ENCODE measurements around the gene IL22RA2.
"Not testable (repeated sequence)": the region's sequence is repeated elsewhere in the genome, so short reads cannot be mapped to it uniquely, and the experiment has no call there.

The IL22RA2 gene

DNA sequence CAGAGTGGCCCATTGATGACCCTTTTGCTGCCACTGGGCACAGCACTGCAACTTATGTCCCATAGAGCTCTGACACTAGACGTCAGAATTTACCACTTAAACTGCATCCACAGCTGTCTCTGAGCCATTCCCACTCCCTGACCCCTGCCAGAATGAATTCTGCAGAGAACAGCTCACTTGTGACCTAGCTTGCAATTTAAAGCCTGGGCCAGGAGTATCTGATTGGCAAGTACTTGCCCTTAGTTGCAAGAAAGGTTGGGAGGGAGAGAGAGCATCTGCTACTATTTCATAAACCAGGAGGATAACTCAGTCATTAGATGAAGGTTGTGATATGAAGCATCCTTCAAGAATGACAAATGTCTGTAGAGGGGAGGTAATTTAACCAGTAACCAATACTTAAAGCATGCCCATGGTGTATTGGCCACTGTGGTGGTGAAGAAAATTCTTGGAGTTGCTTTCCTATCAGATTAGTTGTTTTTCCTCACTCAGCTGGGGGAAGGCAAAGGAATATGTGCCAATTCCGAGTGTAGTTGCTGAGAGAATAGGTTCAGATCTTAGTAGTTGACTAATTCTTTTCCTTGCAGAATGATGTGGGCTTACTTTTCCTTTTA is 46.5 kb downstream of the IL22RA2 start:
- FAIRE-seq = no peak

DNA sequence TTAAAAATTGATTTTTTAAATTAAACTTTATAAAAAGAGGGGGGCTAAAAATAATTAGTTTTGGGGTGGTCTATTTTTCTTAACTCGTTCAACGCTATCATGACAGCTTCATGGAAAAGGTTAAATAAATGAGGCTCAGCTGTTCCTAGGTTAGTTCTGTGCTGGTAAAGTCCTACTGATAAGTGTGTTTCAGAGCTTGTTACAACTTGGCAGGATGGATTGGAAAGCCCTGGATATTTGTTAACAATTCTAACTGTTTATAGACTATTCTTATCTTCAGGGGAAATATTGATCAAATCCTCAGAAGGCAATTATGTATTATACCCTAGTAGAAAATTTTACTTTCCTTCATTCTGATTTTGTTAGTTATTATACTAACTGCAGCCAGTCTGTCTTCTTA is 50.4 kb downstream of the IL22RA2 start:
- DNase-seq (ENCODE audit: low spot score) (no peak), FAIRE-seq (no peak)

More for the DNA sequence above, 46.5 kb downstream of the IL22RA2 start:
- DNase-seq (ENCODE audit: low spot score) = no peak

DNA sequence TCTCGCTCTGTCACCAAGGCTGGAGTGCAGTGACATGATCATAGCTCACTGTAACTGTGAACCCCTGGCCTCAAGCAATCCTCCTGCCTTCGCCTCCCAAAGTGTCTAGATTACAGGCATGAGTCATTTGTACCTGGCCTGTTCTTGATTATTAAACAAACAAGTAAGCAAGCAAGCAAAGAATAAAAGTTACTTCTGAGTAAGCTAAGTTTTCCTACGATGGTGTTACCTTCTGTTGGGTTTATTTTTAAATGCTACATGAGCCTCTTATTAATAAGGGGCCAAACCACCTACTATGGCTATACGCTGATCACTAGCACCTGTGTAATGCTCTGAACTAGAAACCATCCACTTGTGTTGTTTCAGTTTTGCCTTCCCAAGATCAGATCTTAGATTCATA is 50.8 kb downstream of the IL22RA2 start:
- no peak for FAIRE-seq
- DNase-seq (ENCODE audit: low spot score) = no peak

DNA sequence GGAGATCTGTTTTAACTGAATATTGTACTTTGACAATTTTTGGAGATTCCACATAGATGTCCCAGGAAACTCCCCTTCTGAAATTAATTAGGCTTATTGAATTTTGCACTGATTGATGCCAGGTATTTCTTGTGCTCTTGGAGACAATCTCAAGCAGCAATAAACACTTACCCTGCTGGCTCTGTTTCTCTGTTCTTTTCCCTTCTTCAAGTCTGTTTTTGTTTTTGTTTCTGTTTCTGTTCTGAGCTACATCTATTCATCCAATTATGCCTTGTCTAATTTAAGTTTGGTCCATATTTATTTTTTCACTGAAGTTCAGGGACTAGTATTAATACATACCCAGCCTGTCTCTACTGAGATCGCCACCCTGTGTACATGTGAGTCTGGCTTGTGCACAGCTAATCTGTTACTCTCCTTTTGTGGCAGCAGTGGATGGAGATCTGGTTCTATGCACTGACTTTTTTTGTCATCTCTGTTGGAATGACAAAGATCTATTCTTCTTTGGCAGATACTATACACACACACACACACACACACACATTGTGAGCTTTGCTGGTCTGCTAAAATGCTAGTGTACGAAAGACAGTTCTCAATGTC is 51.9 kb downstream of the IL22RA2 start:
- DNase-seq (ENCODE audit: low spot score) (no peak), FAIRE-seq (no peak)

DNA sequence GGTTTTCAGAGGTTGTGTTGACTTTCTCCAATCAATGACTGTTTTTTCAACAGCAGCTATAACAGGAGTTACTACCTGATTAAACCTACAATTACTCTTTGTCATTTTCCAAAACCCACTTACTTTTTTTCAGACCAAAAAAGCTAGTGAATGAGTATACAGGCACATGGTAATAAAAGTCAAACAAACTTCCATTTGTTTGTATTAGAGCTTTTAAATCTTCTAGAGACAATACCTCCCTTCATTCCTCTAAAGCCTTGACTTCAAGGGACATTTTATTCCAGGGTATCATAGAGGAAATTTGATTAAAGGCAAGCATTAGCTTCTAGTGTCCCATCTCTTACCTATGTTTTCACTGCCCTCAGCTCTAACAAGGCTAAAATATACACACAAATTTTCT is 52.7 kb downstream of the IL22RA2 start:
- FAIRE-seq = no peak
- no peak for DNase-seq (ENCODE audit: low spot score)

DNA sequence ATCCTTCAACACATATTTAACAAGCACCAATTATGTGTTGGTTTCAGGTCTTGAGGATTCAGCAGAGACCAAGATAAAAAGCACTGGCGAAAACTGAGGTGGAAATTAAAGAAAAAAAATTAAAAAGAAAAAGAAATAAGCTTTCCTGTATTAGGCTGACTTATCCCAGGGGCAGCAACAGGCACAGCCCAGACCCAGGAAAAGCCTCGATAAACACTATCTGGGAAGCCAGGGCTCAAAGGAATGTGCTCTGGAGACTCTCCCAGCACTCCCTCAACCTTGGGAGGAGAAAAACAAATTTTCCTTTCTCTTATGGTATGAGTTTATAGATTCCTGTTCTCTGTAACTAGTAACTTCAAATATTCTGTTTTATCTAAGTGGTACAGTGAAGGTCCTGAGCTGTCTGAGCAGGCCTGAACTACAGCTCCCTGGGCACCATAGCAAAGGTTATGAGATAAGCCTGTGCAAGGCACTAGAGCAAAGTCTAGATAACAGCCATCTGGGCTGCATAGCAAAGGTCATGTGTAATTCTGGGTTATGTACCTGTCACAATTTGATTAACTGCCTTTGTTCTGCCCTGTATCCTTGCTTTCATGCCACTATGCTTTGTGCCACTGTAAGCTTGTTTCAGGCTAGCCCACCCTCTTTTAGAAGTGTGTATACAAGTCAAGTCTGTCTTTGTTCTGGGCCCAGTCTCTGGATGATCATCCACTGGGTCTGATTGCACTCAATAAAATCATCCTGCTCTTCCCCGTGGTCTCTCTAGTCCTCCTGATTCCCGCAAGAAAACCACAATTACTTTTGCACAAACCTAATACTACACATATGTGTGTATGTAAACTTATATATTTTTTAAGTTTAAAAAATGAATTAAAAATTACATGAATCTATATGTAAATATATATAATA is 54.0 kb downstream of the IL22RA2 start:
- no peak for FAIRE-seq
- DNase-seq (ENCODE audit: low spot score) = no peak

DNA sequence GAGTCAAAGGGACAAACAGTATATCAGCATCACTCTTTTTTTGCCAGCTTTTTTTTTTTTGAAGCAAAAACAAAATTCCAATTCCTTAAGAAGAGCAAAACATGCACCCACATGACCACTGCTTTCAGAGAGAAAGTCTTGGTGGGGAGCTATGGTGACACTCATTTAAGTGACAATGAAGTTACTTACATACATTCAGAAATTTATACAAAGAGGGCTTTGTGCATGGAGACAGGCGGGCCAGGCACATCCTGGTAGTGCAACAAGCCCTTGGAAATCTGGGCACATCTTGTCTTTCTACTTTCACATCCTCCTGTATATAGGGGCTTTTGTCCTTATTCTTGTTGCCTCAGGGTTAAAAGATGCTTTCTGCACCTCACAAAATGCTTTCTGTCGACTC is 55.9 kb downstream of the IL22RA2 start:
- DNase-seq (ENCODE audit: low spot score) = no peak
- FAIRE-seq = no peak

DNA sequence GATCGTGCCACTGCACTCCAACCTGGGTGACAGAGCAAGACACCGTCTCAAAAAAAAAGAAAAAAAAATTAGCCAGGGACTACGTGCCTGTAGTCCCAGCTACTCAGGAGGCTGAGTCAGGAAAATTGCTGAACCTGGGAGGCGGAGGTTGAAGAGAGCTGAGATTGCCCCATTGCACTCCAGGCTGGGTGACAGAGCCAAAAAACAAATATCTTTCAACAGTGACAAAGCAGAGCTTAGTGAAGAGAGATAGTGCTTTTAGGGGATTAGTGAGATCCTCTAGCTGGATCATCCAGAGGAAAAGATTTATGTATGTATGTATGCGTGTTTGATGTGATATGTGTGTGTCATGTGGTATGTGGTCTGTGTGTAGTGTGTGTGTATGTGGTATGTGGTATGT is 56.6 kb downstream of the IL22RA2 start:
- FAIRE-seq (no peak), DNase-seq (ENCODE audit: low spot score) (no peak)

DNA sequence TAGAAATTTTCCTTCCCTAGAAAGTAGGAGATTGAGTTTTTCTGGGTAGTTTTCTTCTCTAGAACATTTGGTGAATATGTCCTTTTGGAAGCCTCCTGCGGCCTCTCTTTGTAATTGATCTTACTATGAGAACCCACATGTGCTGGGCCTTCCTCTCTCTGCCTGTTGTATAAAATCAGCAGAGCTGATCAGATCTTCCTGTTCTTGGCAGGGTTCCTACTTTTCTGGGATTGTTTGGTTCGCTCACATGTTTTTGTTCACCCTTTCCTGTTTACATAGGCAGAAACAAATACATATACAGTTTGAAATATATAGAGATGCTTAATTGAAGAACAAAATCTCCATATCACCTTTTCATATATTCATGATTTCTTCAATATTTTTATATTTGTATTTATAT is 57.8 kb downstream of the IL22RA2 start:
- DNase-seq (ENCODE audit: low spot score) (no peak), FAIRE-seq (no peak)

DNA sequence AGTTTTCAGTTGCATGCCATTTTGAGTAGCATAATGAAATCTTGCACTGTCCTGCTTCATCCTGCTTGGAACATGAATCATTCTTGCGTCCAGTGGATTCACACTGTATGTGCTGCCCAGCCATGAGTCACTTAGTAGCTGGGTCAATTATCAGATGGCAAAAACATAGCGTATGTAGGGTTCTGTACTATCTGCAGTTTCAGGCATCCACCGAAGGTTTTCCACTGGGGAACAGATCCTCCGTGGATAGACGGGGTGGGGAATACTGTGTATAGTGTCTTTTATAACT is 61.4 kb downstream of the IL22RA2 start:
- FAIRE-seq (no peak), DNase-seq (ENCODE audit: low spot score) (peak; percentile 23)

DNA sequence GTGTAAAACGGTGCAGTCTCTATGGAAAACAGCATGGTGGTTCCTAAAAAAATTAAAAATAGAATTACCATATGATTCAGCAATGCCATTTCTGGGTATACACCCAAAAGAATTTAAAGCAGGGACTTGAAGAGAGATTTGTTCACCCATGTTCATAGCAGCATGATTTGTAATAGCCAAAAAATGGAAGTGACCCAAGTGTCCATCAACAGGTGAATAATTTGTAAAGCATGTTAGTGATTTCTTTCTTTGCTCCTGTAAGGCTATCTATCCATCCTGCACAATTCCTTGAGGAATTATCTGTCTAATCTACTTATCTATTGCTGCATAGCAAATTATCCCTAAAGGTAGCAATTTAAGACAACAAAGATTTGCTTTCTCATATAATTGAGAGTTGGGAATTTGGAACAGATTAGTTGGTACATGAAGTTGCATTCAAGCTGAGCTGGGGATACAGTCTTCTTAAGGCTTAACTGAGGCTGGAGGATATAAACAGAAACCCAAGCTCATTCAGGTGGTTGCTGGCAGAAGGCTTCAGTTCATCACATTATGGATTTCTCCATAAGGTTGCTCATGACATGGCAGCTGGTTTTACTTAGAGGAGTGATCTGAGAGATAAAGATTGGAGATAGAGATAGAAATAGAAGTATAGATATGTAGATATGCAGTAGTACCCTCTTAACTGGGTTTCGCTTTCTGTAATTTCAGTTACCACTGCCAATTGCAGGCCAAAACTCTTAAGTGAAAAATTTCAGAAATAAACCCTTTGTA is 62.0 kb downstream of the IL22RA2 start:
- no peak for DNase-seq (ENCODE audit: low spot score)
- FAIRE-seq = no peak

DNA sequence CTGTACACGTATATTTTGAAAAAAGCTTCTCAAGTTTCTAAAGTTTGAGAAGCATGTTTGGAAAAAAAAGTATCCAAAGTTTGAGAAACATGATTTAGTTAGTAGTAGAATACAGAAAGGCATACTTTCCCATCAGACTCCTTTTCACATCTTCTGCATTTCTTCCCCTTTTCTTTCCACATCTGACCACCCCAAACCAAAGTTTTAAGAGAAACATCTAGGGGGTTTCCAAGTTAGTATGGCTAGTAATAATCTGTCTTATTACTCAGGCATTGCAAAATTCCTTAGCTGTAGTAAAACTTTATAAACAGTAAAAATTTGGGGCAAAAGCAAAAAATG is 65.7 kb downstream of the IL22RA2 start:
- FAIRE-seq (no peak), DNase-seq (ENCODE audit: low spot score) (no peak)

DNA sequence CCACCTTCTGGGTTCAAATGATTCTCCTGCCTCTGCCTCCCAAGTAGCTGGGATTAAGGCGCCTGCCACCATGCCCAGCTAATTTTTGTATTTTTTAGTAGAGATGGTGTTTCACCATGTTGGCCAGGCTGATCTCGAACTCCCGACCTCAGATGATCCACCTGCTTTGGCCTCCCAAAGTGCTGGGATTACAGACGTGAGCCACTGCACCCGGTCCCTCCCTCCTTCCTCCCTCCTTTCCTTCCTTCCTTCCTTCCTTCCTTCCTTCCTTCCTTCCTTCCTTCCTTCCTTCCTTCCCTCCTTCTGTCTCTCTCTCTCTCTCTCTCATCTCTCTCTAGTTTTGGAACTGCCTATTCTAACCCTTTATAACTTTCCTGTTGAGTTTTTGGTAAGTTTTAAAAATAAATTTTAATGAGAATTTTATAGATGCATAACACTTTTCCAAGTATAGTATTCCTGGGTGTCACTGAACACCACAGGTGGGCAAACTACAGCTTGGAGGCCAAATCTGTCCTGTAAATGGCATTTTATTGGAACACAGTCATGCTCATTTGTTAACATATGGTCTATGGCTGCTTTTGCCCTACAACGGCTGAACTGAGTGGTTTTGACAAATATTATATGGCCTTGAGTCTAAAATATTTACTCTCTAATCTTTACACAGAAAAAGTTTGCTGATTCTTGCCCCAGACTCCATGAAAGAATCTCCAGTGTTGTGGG is 66.2 kb downstream of the IL22RA2 start:
- not testable (repeated sequence) for DNase-seq (ENCODE audit: low spot score); FAIRE-seq

DNA sequence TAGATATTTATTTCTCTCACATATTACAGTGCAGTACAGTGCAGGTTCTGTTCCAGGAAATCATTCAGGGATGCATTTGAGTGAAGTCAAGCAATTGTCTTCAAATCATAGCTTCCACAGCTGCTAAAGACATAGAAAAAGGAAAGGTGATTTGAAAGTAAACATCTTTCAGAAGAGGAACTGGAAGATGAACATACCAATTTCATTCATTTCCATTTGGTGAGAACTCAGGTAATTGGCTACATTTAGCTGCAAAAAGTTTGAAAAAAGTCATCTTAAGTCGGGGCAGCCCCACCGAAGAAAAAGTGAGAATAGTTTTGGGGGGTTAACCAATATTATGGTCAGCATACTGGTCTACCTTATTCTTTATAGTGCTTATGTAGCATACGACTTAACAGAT is 67.3 kb downstream of the IL22RA2 start:
- FAIRE-seq (no peak), DNase-seq (ENCODE audit: low spot score) (no peak)

DNA sequence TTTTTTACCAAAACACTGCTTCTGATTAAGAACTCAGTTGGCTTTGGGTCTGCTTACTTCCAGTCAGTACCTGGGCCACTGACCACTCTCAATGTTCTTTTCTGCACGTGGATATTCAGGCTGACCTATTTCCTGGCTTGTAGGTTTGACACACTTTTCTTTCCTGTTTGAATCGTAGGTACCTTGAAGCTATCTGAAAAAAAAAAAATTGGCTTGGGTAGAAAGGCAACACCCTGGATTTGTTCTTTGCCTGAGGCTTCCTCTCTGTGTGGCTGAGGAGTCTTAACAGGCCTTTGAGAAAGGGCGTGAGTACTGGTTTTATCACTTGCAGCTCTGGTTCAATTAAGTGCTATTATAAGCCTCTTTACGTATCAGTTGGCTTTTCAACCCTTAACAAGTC is 68.1 kb downstream of the IL22RA2 start:
- FAIRE-seq (no peak), DNase-seq (ENCODE audit: low spot score) (no peak)

DNA sequence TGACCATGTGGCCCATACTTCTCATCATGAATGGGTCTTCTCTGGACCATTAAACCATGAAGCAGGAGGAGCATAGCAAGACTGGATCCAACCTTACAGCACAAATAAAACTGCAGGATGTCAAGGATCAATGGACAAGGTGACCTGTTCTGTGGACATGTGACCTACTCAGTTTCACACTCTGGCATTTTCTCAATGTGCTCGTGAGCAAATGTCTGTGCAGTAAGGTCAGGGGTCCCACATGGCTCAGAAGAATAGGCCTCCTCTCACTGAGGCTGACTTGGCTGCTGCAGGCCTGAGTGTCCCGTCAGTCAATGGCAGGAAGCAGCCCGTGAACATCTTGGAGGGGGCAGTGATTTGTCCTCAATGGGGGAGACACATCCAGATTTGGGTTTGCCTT is 68.5 kb downstream of the IL22RA2 start:
- FAIRE-seq (no peak), DNase-seq (ENCODE audit: low spot score) (no peak)

DNA sequence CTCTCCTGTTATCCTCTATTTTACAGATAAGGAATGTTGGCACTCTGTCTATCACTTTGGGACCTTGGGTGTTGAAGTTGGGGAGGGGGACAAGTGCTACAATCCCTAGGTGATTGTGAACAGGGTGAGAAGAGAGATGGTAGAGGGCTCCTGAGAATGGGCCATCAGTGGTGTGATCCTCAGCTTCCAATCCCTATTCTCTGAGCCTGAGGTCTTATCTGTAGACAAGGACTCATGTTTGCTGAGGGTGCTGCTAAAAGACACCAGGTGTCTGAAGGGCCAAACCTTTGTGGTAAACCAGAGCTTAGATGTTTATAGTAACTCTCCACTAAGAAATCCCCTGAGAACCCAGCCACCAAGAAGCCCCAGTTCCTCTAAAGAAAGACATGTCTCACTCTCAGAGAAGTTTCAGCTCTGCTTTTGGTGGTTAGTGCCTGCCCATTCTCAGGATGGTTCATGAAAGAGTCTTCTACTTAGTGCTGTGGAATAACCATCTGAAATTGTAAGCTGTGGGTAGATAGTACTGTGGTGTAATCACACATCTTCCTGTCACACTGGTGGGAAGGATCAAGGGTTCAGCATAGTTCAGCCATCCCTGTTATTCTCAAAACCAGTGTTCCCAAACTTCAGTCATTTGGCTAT is 70.5 kb downstream of the IL22RA2 start:
- FAIRE-seq = no peak
- no peak for DNase-seq (ENCODE audit: low spot score)

DNA sequence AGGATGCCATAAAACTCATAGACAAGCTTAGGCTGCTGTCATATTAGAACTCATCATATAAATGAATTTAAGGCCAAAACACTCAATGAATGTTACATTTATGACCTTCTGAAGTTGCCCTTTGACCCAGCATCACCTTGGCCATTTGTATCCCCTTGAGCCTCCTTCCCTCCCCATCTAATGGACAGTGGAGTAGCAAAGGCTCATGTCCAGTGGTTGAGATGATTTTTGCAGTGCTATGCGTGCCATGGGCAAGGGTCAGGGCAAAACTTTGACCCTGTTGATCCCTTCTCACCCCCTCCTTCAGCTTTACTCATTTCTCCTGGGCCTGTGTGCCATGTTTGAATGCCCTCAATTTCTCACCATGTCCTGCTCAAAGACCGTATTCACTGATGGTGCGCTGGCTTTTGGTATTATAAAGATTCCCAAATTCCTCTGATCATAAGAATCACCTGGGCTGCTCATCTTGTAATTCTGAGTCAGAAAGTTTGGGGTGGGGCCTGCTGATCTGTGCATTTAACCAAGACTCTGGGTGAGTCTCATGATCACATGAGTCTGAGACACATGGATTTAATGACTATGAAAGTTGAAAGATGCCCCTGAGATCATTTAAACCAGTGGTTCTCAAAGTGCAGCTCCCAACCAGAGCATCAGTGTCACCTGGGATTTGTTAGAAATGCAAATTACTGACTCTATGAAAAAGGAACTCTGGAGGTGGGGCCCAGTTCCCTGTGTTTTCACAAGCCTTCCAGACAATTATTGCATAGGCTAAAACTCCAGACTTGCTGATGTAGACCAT is 71.2 kb downstream of the IL22RA2 start:
- FAIRE-seq = no peak

DNA sequence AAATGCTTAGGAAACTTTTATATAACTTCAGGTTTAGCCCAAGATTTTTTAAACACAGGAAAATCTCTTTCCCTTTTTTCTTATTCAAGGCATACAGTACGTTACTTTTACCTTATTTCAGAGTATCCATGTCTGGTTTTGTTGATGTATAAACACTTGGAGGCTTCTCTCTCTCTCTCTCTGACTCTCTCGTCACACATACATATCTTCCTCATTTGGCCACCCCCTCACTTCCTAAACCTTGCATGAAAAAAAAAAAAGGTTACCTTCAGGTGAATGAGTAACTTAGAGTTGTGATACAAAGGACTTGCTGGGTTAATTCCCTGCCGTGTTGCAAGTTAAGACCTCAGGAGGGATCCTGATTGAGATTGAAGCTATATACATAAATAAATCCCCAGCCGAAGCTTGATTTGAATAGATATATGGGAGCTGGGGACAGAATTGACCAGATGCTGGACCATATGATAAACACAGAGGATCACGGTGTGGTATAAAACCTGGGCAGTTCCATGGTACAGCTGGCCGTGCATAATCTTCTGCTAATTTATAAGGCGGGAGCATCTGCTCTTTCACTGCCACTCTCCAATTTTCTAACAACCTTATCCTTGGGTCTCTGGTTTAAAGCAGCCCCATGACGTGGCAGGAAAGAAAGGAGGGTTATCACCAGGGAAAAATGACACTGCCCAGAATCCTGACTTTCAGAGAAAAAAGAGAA is 73.6 kb downstream of the IL22RA2 start:
- DNase-seq (ENCODE audit: low spot score) (no peak), FAIRE-seq (no peak)

More for the DNA sequence above, 71.2 kb downstream of the IL22RA2 start:
- DNase-seq (ENCODE audit: low spot score) = no peak

DNA sequence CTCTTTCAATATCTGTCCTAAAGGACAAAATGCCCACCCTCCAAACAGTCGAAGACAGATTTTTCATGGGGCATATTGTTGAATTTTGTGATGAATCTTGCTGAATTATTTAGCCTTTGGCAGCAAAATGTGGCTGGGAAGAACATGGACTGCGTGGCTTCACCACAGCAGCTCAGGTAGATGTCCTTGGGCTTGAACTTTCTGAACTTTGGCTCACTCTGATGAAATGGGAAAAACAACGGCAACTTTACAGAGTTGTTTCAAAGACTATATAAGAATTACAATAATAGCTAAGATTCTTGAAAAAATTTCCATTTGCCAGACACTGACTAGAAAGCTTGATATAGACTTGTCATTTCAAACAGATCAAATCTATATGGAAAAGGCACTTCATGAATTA is 75.9 kb downstream of the IL22RA2 start:
- DNase-seq (ENCODE audit: low spot score) (no peak), FAIRE-seq (no peak)

All from RCC 7860 (cell line).